ENCODE results near the gene CHRM4. TPM values are rescaled to one million over a fixed set of nuclear protein-coding genes. Genes with fewer than 3 reads are reported as not detected.
"Not testable (repeated sequence)": the region's sequence is repeated elsewhere in the genome, so short reads cannot be mapped to it uniquely, and the experiment has no call there.

The CHRM4 gene
- total RNA-seq, 2 experiments from 2014 or later: 0.18 TPM; not detected in 1

GRCh38 chr11:46383974-46384701 is 7.4 kb downstream of the CHRM4 start:
- Mint-ChIP-seq H3K36me3 (no peaks in the 10 kb centered on the region), H3K27me3 (peaks cover 52% of the 10 kb centered on the region), H3K9me3 (ENCODE audit: low read depth) (no peaks in the 10 kb centered on the region), H3K4me1 (peaks cover 22% of the 10 kb centered on the region), H3K4me3 (no peak overlapping the region), H3K27ac (no peak overlapping the region)
- no peak for DNase-seq
- CTCF ChIA-PET: interaction anchor here (0.6 to 1.8 kb wide), 5 partner anchors 8 to 228 kb away, joined by 3 to 12 read pairs (median 4); partner anchors contain the start of gene CHRM4
- ATAC-seq: no peak

DNA sequence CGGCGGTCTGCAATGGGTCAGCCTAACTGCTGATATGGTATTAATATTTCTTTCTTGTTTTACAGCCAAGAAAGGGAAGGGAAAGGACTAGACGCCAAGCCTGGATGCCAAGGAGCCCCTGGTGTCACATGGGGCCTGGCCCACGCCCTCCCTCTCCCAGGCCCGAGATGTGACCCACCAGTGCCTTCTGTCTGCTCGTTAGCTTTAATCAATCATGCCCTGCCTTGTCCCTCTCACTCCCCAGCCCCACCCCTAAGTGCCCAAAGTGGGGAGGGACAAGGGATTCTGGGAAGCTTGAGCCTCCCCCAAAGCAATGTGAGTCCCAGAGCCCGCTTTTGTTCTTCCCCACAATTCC is 8.2 kb downstream of the CHRM4 start:
- Mint-ChIP-seq H3K27ac (no peak overlapping the region), H3K36me3 (no peaks in the 10 kb centered on the region), H3K9me3 (ENCODE audit: low read depth) (no peaks in the 10 kb centered on the region), H3K4me1 (peaks cover 25% of the 10 kb centered on the region), H3K4me3 (no peak overlapping the region), H3K27me3 (peaks cover 44% of the 10 kb centered on the region)
- CTCF ChIA-PET: interaction anchor here (1.3 to 1.8 kb wide), 4 partner anchors 9 to 35 kb away, joined by 3 to 12 read pairs (median 4); partner anchors contain the start of gene CHRM4
- ATAC-seq (no peak), DNase-seq (no peak)

DNA sequence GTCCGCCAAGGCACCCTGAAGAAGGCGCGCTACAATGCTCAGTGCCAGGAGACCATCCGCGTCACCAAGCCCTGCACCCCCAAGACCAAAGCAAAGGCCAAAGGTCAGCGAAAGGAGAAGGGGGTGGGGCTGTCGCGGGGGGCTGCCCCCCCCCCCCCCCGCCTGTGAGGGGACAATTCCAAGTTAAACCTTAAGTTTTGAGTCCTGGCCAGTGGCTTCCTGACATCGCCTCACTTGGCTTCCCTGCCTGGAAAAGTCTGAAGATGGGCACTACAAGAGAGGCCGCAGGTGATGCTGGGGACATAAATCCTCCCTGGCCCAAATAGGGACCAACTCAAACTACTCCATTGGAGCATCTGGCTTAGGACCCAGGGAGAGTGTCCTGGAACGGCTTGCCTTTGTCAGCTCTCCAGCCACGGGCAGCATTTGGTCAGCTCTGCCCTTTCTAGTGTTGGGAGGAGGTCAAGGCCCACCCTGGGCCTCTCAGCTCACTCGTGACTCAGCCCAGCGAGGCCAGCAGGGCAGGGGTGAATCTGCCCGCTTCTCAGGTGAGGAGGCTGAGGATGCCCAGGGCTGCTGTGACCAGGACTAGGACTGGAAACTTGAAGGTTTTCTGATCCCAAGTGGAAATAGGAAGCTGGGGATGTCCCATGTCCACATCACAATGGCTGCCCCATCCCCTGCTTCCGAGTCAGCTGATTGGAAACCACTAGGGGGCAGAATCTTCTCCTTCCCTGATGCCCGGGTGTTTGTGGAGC is 8.8 kb downstream of the CHRM4 start:
- DNase-seq (no peak), ATAC-seq (no peak)
- H3K9me3 Mint-ChIP-seq (ENCODE audit: low read depth): no peaks in the 10 kb centered on the region
- H3K36me3 Mint-ChIP-seq: peaks cover 2% of the 10 kb centered on the region
- H3K4me1 Mint-ChIP-seq: peaks cover 20% of the 10 kb centered on the region
- no peak overlapping the region for H3K4me3 Mint-ChIP-seq
- H3K27ac Mint-ChIP-seq: no peak overlapping the region
- CTCF ChIA-PET: interaction anchor here (1.3 to 1.8 kb wide), 4 partner anchors 9 to 34 kb away, joined by 3 to 12 read pairs (median 4); partner anchors contain the start of gene CHRM4
- H3K27me3 Mint-ChIP-seq: peaks cover 39% of the 10 kb centered on the region

DNA sequence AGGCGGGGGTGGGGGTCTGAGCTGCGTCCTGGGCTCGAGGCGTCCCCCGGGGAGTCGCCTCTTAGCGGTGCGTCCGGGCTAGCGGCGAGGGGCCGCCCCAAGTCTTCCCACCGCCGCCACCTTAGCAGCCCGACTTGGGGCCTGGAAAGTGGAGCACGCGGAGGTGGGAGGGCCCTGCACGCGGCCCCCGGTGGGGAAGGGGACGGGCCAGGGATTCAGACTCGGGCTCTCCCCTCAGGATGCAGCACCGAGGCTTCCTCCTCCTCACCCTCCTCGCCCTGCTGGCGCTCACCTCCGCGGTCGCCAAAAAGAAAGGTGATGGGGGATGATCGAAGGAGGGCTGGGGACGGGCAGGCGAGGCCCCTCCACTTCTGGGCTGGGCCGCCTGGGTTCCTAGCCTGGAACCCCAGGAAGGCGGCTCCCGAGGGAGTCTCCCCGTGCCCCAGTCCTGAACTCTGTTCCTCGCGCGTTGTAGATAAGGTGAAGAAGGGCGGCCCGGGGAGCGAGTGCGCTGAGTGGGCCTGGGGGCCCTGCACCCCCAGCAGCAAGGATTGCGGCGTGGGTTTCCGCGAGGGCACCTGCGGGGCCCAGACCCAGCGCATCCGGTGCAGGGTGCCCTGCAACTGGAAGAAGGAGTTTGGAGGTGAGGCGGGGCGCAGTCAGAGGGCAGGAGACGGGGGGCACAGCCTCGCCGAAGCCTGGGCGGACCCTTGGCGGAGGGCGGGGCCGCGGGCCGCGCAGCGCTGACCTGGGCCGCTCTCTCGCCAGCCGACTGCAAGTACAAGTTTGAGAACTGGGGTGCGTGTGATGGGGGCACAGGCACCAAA is 9.5 kb downstream of the CHRM4 start:
- peak overlapping the region; percentile 58 for H3K4me3 Mint-ChIP-seq
- ATAC-seq (peak; percentile 20), DNase-seq (no peak)
- CTCF ChIA-PET: interaction anchor here (1.0 to 26.5 kb wide), 4 partner anchors 8 to 32 kb away, joined by 3 to 444 read pairs (median 8); partner anchors contain the start of genes CHRM4 and DGKZ
- peaks cover 10% of the 10 kb centered on the region for H3K36me3 Mint-ChIP-seq
- H3K4me1 Mint-ChIP-seq: peaks cover 15% of the 10 kb centered on the region
- H3K27me3 Mint-ChIP-seq: peaks cover 31% of the 10 kb centered on the region
- no peaks in the 10 kb centered on the region for H3K9me3 Mint-ChIP-seq (ENCODE audit: low read depth)
- H3K27ac Mint-ChIP-seq: no peak overlapping the region

DNA sequence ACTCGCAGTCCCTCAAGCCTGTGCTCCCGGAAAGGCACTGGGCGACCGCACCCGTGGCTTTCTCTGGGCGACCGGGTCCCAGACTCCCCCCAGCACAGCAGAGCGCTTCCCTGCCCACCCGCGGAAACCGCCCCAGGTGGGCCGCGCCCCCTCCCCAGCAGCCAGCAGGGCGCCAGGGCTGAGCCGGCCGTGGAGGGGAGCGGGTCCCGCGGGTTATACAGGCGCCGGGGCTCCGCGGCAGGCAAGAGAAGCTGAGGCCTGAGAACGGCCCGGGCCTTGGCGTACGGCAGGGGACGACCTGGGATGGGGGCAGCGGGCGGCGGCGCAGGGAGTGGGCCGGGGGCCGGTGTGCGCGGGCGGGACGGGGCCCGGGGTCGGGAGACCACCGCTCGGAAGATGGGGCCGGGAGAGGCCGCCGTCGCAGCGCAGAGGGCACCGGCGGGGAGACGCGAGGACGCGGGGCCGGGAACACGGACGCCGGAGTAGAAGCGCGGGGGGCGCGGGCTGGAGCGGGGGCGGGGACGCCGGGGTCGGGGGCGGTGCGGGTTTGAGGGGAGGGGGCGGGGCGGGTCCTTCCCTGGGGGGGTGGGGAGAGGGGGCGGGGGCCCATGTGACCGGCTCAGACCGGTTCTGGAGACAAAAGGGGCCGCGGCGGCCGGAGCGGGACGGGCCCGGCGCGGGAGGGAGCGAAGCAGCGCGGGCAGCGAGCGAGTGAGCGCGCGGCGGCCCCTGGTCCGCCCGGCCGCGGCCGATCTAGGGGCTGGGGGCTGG is 10.3 kb downstream of the CHRM4 start, which contains the start of gene MDK:
Gene MDK, plus strand, starts transcription at position 622 of the 771 bp plus-strand sequence. CDS start 389 bp downstream, outside the sequence.
- ATAC-seq (peak; percentile 31), DNase-seq (no peak)
- Mint-ChIP-seq H3K27me3 (peaks cover 23% of the 10 kb centered on the region), H3K36me3 (peaks cover 10% of the 10 kb centered on the region), H3K4me3 (peak within 1 kb of the TSS; percentile 66), H3K9me3 (ENCODE audit: low read depth) (no peaks in the 10 kb centered on the region), H3K4me1 (peaks cover 14% of the 10 kb centered on the region), H3K27ac (no peak within 1 kb of the TSS)
- CTCF ChIA-PET: interaction anchor here (1.0 to 26.5 kb wide), 2 partner anchors 9 to 31 kb away, joined by 3 to 444 read pairs; partner anchors contain the start of gene DGKZ

DNA sequence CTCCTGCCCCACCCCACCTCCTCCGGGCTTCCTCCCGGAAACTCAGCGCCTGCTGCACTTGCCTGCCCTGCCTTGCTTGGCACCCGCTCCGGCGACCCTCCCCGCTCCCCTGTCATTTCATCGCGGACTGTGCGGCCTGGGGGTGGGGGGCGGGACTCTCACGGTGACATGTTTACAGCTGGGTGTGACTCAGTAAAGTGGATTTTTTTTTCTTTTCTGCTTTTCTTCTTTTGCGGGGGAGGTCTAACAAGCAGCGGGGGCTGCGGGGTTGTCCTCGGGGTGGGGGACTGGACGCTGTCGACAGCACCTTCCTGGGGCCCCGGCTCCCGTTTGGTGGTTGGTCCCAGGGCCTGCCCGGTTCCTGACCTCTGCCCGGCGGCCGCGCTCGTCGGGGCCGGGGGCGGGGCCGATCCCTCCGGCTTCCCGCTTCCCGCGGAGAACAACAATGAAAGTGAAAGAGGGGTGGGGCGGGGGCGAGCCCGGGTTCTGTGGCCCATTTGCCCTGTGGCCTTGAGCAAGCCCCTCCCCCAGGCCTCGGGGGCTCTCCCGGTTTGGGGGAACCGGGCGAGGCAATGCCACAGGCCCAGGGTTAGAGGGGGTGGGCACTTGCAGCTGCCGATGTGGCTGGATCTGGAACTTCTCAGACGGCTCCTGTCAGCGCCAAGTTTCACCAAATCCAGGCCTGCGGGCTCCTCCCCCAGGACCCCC is 11.1 kb downstream of the CHRM4 start:
- Mint-ChIP-seq H3K36me3 (peaks cover 10% of the 10 kb centered on the region), H3K4me3 (peak overlapping the region; percentile 66), H3K27ac (peak overlapping the region; percentile 49), H3K27me3 (peaks cover 20% of the 10 kb centered on the region), H3K4me1 (peaks cover 14% of the 10 kb centered on the region), H3K9me3 (ENCODE audit: low read depth) (no peaks in the 10 kb centered on the region)
- DNase-seq: peak; percentile 78
- ATAC-seq: peak; percentile 54
- CTCF ChIA-PET: interaction anchor here (1.0 to 26.5 kb wide), 2 partner anchors 9 to 30 kb away, joined by 3 to 444 read pairs; partner anchors contain the start of gene DGKZ

DNA sequence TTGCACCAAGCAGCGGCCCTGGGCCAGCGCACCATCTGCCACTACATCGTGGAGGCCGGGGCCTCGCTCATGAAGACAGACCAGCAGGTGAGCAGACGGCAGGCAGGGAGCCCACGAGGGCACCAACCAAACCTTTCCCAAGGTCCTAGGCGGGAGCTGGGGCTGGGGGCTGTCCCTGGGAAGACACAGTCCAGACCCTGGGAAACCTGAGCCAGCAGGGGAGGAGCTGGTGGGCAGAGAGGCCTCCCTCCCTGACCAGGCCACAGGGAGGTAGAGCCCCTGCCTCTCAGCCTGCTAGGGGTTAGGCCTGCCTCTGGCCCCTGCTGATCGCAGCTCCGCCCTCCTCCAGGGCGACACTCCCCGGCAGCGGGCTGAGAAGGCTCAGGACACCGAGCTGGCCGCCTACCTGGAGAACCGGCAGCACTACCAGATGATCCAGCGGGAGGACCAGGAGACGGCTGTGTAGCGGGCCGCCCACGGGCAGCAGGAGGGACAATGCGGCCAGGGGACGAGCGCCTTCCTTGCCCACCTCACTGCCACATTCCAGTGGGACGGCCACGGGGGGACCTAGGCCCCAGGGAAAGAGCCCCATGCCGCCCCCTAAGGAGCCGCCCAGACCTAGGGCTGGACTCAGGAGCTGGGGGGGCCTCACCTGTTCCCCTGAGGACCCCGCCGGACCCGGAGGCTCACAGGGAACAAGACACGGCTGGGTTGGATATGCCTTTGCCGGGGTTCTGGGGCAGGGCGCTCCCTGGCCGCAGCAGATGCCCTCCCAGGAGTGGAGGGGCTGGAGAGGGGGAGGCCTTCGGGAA is 11.9 kb downstream of the CHRM4 start:
- Mint-ChIP-seq H3K27ac (peak overlapping the region; percentile 57), H3K27me3 (peaks cover 16% of the 10 kb centered on the region), H3K36me3 (peaks cover 15% of the 10 kb centered on the region), H3K4me1 (peaks cover 14% of the 10 kb centered on the region)
- not testable (repeated sequence) for H3K9me3 Mint-ChIP-seq (ENCODE audit: low read depth); DNase-seq; H3K4me3 Mint-ChIP-seq; ATAC-seq
- CTCF ChIA-PET: interaction anchor here (3.2 to 26.5 kb wide), 2 partner anchors 11 to 29 kb away, joined by 21 to 444 read pairs; partner anchors contain the start of gene DGKZ

DNA sequence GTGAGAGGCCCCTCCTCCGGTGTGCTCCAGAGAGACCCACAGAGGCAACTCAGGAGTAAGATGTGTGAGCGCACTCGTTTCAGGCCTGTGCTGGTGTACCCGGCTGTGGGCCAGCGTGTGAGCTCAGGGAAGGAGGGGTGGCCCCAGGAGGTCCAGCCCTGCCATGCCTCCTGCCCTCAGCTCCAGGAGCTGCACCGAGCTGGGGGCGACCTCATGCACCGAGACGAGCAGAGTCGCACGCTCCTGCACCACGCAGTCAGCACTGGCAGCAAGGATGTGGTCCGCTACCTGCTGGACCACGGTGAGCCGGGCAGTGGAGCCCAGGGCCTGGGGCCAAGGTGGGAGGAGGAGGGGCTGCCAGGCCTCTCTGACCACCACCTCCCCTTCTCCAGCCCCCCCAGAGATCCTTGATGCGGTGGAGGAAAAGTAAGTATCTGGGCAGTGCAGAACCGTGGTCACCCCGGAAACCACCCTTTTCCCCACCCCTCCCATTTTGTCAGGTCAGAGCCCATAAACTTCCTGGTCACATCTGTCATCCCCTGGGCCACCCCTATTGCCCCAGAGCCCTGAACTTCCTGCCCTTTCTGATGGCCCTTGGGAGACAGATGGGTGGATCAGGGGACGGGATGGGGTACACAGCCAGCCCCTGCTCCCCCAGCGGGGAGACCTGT is 12.6 kb downstream of the CHRM4 start:
- CTCF ChIA-PET: interaction anchor here (1.9 to 26.5 kb wide), 3 partner anchors 9 to 29 kb away, joined by 6 to 444 read pairs (median 21); partner anchors contain the start of gene DGKZ
- Mint-ChIP-seq H3K4me1 (peaks cover 14% of the 10 kb centered on the region), H3K27ac (peak overlapping the region; percentile 57), H3K9me3 (ENCODE audit: low read depth) (no peaks in the 10 kb centered on the region), H3K4me3 (no peak overlapping the region), H3K27me3 (peaks cover 14% of the 10 kb centered on the region), H3K36me3 (peaks cover 15% of the 10 kb centered on the region)
- ATAC-seq: no peak
- no peak for DNase-seq

DNA sequence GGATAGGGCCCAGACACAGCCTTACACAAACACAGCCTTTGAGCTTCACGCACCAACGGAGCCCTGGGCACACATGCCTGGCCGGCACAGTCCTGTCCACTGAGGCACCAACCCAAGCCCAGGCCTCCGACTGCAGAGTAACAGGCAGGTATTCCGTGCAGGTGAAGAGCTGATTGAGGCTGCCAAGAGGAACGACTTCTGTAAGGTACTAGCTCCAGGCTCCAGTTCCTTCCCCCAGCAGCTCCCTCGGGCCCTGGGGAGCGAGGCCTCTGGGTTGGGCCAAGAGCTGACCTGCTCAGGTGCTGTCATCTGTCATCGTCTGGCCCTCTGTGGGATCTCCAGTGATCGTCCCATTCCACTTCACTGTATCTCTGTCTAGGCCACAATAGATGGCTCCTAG is 13.3 kb downstream of the CHRM4 start:
- peaks cover 14% of the 10 kb centered on the region for H3K4me1 Mint-ChIP-seq
- peaks cover 10% of the 10 kb centered on the region for H3K27me3 Mint-ChIP-seq
- no peak overlapping the region for H3K4me3 Mint-ChIP-seq
- CTCF ChIA-PET: interaction anchor here (1.9 to 26.5 kb wide), 3 partner anchors 10 to 28 kb away, joined by 6 to 444 read pairs (median 21); partner anchors contain the start of gene DGKZ
- peak overlapping the region; percentile 32 for H3K27ac Mint-ChIP-seq
- peaks cover 15% of the 10 kb centered on the region for H3K36me3 Mint-ChIP-seq
- ATAC-seq (no peak), DNase-seq (no peak)
- H3K9me3 Mint-ChIP-seq (ENCODE audit: low read depth): no peaks in the 10 kb centered on the region

DNA sequence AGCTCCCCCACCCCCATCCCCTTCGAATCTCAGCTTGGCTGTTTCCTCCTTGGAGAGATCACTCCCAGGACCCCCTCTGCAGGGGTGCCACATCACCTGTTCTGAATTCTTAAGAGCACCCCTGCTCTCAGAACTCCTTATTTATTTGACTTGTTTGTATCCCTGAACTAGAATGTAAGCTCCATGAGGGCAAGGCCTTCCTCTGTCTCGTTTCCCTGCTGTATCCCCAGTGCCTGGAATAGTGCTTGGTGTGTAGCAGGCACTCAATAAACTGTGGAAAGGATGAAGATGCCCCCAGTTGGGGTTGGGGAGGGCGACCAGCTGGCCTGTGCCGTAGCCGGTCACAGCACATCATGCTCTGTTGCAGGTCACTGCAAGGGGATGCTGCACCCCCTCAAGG is 13.7 kb downstream of the CHRM4 start:
- Mint-ChIP-seq H3K4me3 (no peak overlapping the region), H3K9me3 (ENCODE audit: low read depth) (no peaks in the 10 kb centered on the region), H3K27ac (no peak overlapping the region), H3K27me3 (peaks cover 5% of the 10 kb centered on the region), H3K4me1 (peaks cover 14% of the 10 kb centered on the region), H3K36me3 (peaks cover 15% of the 10 kb centered on the region)
- CTCF ChIA-PET: interaction anchor here (1.1 to 26.5 kb wide), 4 partner anchors 9 to 28 kb away, joined by 4 to 444 read pairs (median 14); partner anchors contain the start of gene DGKZ
- ATAC-seq (no peak), DNase-seq (no peak)

Data from activated CD8-positive, alpha-beta memory T cell treated with anti-CD3 and anti-CD28 coated beads, Interleukin-2, amount 10 ng/mL, durations not matched to agents 7 days and 5 days (primary cell).